GM12878 (cell line): ENCODE data around the gene B3GALT6.

Experiments used
- CTCF ChIP-seq, 3 experiments: IDR thresholded peaks in 2 of 3; conservative IDR thresholded peaks in 1 of 3; 2 replicates each; pipeline ENCODE4 v1.5.1; 2011; ENCODE audit warnings: low read depth in 3 of 3, low read length in 3 of 3, mild to moderate bottlenecking in 3 of 3, control low read depth in 2 of 3, moderate library complexity in 2 of 3, inconsistent platforms in 1 of 3, mixed read lengths in 1 of 3; ENCODE audit not compliant: control insufficient read depth in 2 of 3, insufficient read depth in 1 of 3; ENCODE audit errors: extremely low read depth in 1 of 3
- POLR2AphosphoS5 ChIP-seq: IDR thresholded peaks from 2 replicates; pipeline ENCODE4 v1.6.1; 2011; ENCODE audit warnings: mild to moderate bottlenecking, low read length, inconsistent platforms

- TF ChIP-seq CTCF (IDR thresholded peaks at IDR 0.05 in 2 of 3, conservative IDR thresholded peaks at IDR 0.05 in 1 of 3; ENCODE audit: control insufficient read depth in 2 of 3, extremely low read depth in 1 of 3, insufficient read depth in 1 of 3, low read depth in 3 of 3, low read length in 3 of 3) (no peak), POLR2AphosphoS5 (no peak)
Observed at GRCh38 chr1:1189111-1189510, 42.9 kb upstream of the B3GALT6 start.
